BLaER1 treated with 17β-estradiol and CSF1 and Interleukin-3, amounts not matched to agents 10 nM and 100 nM (cell line): ENCODE results near the gene AZIN2.
A peak's percentile ranks its signal among the peaks of the same experiment; 100 is the strongest.

Source experiments
- H3K27ac ChIP-seq, 11 experiments: shearing (Covaris generic); formaldehyde crosslinking; 2 replicates each; pipeline ENCODE4 v1.8.1; 2022
- H3K27me3 ChIP-seq, 11 experiments: shearing (Covaris generic); formaldehyde crosslinking; 2 replicates each; pipeline ENCODE4 v1.8.1; 2022
- H3K36me3 ChIP-seq, 11 experiments: shearing (Covaris generic); formaldehyde crosslinking; 2 replicates each; pipeline ENCODE4 v1.8.1; 2022
- H3K4me1 ChIP-seq, 10 experiments: shearing (Covaris generic); formaldehyde crosslinking; 2 replicates each; pipeline ENCODE4 v1.8.1; 2022
- H3K4me2 ChIP-seq, 11 experiments: shearing (Covaris generic); formaldehyde crosslinking; 2 replicates each; pipeline ENCODE4 v1.8.1; 2022
- H3K4me3 ChIP-seq, 10 experiments: shearing (Covaris generic); formaldehyde crosslinking; 2 replicates each; pipeline ENCODE4 v1.8.1; 2022
- H3K9ac ChIP-seq, 11 experiments: shearing (Covaris generic); formaldehyde crosslinking; 2 replicates each; pipeline ENCODE4 v1.8.1; 2022
- H3K9me3 ChIP-seq, 11 experiments: shearing (Covaris generic); formaldehyde crosslinking; replicated peaks in 1 of 11; 2 replicates each; pipeline ENCODE4 v1.8.1; 2022
- H4K20me1 ChIP-seq, 11 experiments: shearing (Covaris generic); formaldehyde crosslinking; 2 replicates each; pipeline ENCODE4 v1.8.1; 2022
- Cebpa-rat ChIP-seq, 11 experiments: shearing (Covaris generic); IDR thresholded peaks; 2 replicates each; pipeline ENCODE4 v1.8.1; 2022

Gene AZIN2

GRCh38 chr1:33086384-33086850, 5.5 kb downstream of the AZIN2 start:
- Histone ChIP-seq H3K4me1 (peaks cover 24 to 39% (median 28%) of the 10 kb centered on the region in 10 experiments), H4K20me1 (peaks cover 0 to 22% (median 4%) of the 10 kb centered on the region in 11 experiments; a peak in 5 of 22 replicates), H3K4me2 (peak overlapping the region in 1 of 11 experiments; percentile 11; a peak in 1 of 22 replicates), H3K36me3 (no peaks in the 10 kb centered on the region), H3K9ac (no peak overlapping the region), H3K27me3 (peaks cover 13 to 20% (median 15%) of the 10 kb centered on the region in 11 experiments), H3K9me3 (no peaks in the 10 kb centered on the region), H3K27ac (no peak overlapping the region), H3K4me3 (no peak overlapping the region)
- no peak for TF ChIP-seq Cebpa-rat (IDR thresholded peaks at IDR 0.05)

- peaks cover 2 to 8% (median 2%) of the 10 kb centered on the region in 11 experiments; a peak in 17 of 22 replicates for H3K27me3 ChIP-seq
- H3K4me3 ChIP-seq: no peak overlapping the region
- H3K9me3 ChIP-seq: no peaks in the 10 kb centered on the region
- H3K4me2 ChIP-seq: peak overlapping the region; percentile 52 to 76 (median 64); a peak in 21 of 22 replicates
- peaks cover 0 to 12% (median 0%) of the 10 kb centered on the region in 11 experiments; a peak in 4 of 22 replicates for H4K20me1 ChIP-seq
- no peaks in the 10 kb centered on the region for H3K36me3 ChIP-seq
- no peak overlapping the region for H3K27ac ChIP-seq
- peaks cover 18 to 31% (median 20%) of the 10 kb centered on the region in 10 experiments for H3K4me1 ChIP-seq
- no peak for TF ChIP-seq Cebpa-rat (IDR thresholded peaks at IDR 0.05)
- H3K9ac ChIP-seq: peak overlapping the region in 1 of 11 experiments; percentile 16; a peak in 1 of 22 replicates
Observed at GRCh38 chr1:33087677-33088076, 6.7 kb downstream of the AZIN2 start.

GRCh38 chr1:33088119-33088906, 7.4 kb downstream of the AZIN2 start:
- H3K4me3 ChIP-seq: no peak overlapping the region
- peak overlapping the region; percentile 52 to 76 (median 64) for H3K4me2 ChIP-seq
- H3K9me3 ChIP-seq: no peaks in the 10 kb centered on the region
- H3K27me3 ChIP-seq: peaks cover 0 to 1% (median 0%) of the 10 kb centered on the region in 11 experiments; a peak in 2 of 22 replicates
- peak overlapping the region in 1 of 11 experiments; percentile 5; a peak in 1 of 22 replicates for H3K27ac ChIP-seq
- peak overlapping the region in 6 of 11 experiments; percentile 0 to 33 (median 15); a peak in 6 of 22 replicates for H3K9ac ChIP-seq
- peaks cover 18 to 31% (median 20%) of the 10 kb centered on the region in 10 experiments for H3K4me1 ChIP-seq
- H3K36me3 ChIP-seq: no peaks in the 10 kb centered on the region
- no peak for TF ChIP-seq Cebpa-rat (IDR thresholded peaks at IDR 0.05)
- H4K20me1 ChIP-seq: peaks cover 0 to 14% (median 0%) of the 10 kb centered on the region in 11 experiments; a peak in 3 of 22 replicates

- Histone ChIP-seq H3K9ac (peak overlapping the region in 1 of 11 experiments; percentile 3; a peak in 1 of 22 replicates), H4K20me1 (peaks cover 0 to 22% (median 0%) of the 10 kb centered on the region in 11 experiments; a peak in 2 of 22 replicates), H3K4me2 (peak overlapping the region in 2 of 11 experiments; percentile 64 to 75; a peak in 3 of 22 replicates), H3K9me3 (no peaks in the 10 kb centered on the region), H3K4me1 (peaks cover 18 to 31% (median 20%) of the 10 kb centered on the region in 10 experiments), H3K27me3 (no peaks in the 10 kb centered on the region), H3K36me3 (no peaks in the 10 kb centered on the region), H3K27ac (no peak overlapping the region), H3K4me3 (no peak overlapping the region)
- no peak for TF ChIP-seq Cebpa-rat (IDR thresholded peaks at IDR 0.05)
Observed at GRCh38 chr1:33089457-33089856, 8.5 kb downstream of the AZIN2 start.

- H4K20me1 ChIP-seq: peaks cover 0 to 22% (median 0%) of the 10 kb centered on the region in 11 experiments; a peak in 2 of 22 replicates
- H3K9me3 ChIP-seq: no peaks in the 10 kb centered on the region
- peaks cover 0 to 10% (median 0%) of the 10 kb centered on the region in 11 experiments; a peak in 2 of 22 replicates for H3K27me3 ChIP-seq
- H3K36me3 ChIP-seq: no peaks in the 10 kb centered on the region
- H3K9ac ChIP-seq: no peak overlapping the region
- no peak for TF ChIP-seq Cebpa-rat (IDR thresholded peaks at IDR 0.05)
- peaks cover 21 to 34% (median 24%) of the 10 kb centered on the region in 10 experiments for H3K4me1 ChIP-seq
- H3K4me3 ChIP-seq: no peak overlapping the region
- H3K27ac ChIP-seq: no peak overlapping the region
- no peak overlapping the region for H3K4me2 ChIP-seq
Observed at GRCh38 chr1:33092438-33092837, 11.5 kb downstream of the AZIN2 start.

GRCh38 chr1:33093004-33093403, 12.1 kb downstream of the AZIN2 start:
- Histone ChIP-seq H3K4me3 (no peak overlapping the region), H3K27ac (no peak overlapping the region), H3K36me3 (no peaks in the 10 kb centered on the region), H4K20me1 (peaks cover 0 to 20% (median 0%) of the 10 kb centered on the region in 11 experiments; a peak in 2 of 22 replicates), H3K4me2 (no peak overlapping the region), H3K9me3 (no peaks in the 10 kb centered on the region), H3K27me3 (peaks cover 0 to 10% (median 0%) of the 10 kb centered on the region in 11 experiments; a peak in 2 of 22 replicates), H3K9ac (no peak overlapping the region), H3K4me1 (peaks cover 22 to 34% (median 24%) of the 10 kb centered on the region in 10 experiments)
- no peak for TF ChIP-seq Cebpa-rat (IDR thresholded peaks at IDR 0.05)

GRCh38 chr1:33094486-33094885, 13.5 kb downstream of the AZIN2 start:
- no peak for TF ChIP-seq Cebpa-rat (IDR thresholded peaks at IDR 0.05)
- H4K20me1 ChIP-seq: peaks cover 0 to 20% (median 0%) of the 10 kb centered on the region in 11 experiments; a peak in 4 of 22 replicates

GRCh38 chr1:33094971-33095604, 14.1 kb downstream of the AZIN2 start:
- H3K4me3 ChIP-seq: no peak overlapping the region
- peaks cover 0 to 10% (median 0%) of the 10 kb centered on the region in 11 experiments; a peak in 2 of 22 replicates for H3K27me3 ChIP-seq
- peaks cover 0 to 25% (median 0%) of the 10 kb centered on the region in 11 experiments; a peak in 4 of 22 replicates for H4K20me1 ChIP-seq
- no peak for TF ChIP-seq Cebpa-rat (IDR thresholded peaks at IDR 0.05)
- H3K4me2 ChIP-seq: 0 out of 22 replicates have a peak overlapping the region, but pooled peaks of 1 of the 11 experiments have one; percentile 6
- H3K4me1 ChIP-seq: peaks cover 29 to 38% (median 31%) of the 10 kb centered on the region in 10 experiments
- H3K9me3 ChIP-seq: no peaks in the 10 kb centered on the region
- no peak overlapping the region for H3K27ac ChIP-seq
- H3K36me3 ChIP-seq: no peaks in the 10 kb centered on the region
- H3K9ac ChIP-seq: no peak overlapping the region

More at GRCh38 chr1:33094486-33094885, 13.5 kb downstream of the AZIN2 start:
- H3K9ac ChIP-seq: no peak overlapping the region
- no peak overlapping the region for H3K4me3 ChIP-seq
- no peak overlapping the region for H3K4me2 ChIP-seq
- peaks cover 23 to 32% (median 25%) of the 10 kb centered on the region in 10 experiments for H3K4me1 ChIP-seq
- H3K9me3 ChIP-seq: no peaks in the 10 kb centered on the region
- H3K36me3 ChIP-seq: no peaks in the 10 kb centered on the region
- H3K27ac ChIP-seq: no peak overlapping the region
- peaks cover 0 to 10% (median 0%) of the 10 kb centered on the region in 11 experiments; a peak in 2 of 22 replicates for H3K27me3 ChIP-seq
